OCI-LY1 (cell line): ENCODE data around the gene ACACA.

Experiments used
- CTCF ChIP-seq: fragments of 200-600 bp; sonication (generic), shearing (Covaris generic); IDR thresholded peaks from 2 replicates; pipeline ENCODE4 v1.5.1; 2017; ENCODE audit warnings: mild to moderate bottlenecking, antibody characterized with exemption, low read length, moderate library complexity, mixed read lengths
- EZH2 ChIP-seq: fragments of 200-600 bp; sonication (generic), shearing (Covaris generic); IDR thresholded peaks from 2 replicates; pipeline ENCODE4 v1.8.0; 2017; ENCODE audit warnings: borderline replicate concordance, mixed run types, mild to moderate bottlenecking, antibody characterized with exemption, low read length, moderate library complexity, mixed read lengths

GRCh38 chr17:37130984-37131446 lies 275.6 kb downstream of the ACACA start:
- no peak for TF ChIP-seq CTCF
- TF ChIP-seq EZH2: no peak
